Kidney (tissue), 14 donors: ENCODE results near the gene MEF2B. TPM values are rescaled to one million over a fixed set of nuclear protein-coding genes. Genes with fewer than 3 reads are reported as not detected.

Source experiments
- DNase-seq, 5 donors: peaks; one replicate each; pipeline ENCODE4 v3.0.0-alpha.2; 2013 to 2020
- FAIRE-seq: peaks from 2 replicates; lab custom pipeline; 2012; peaks lifted over from hg19 to GRCh38; lab: Jason Lieb, UNC
- H3K27ac ChIP-seq, 2 donors: one replicate each; pipeline ENCODE4 v1.7.0; 2013; ENCODE audit warnings: low read depth in 2 of 2, low read length in 2 of 2, inconsistent platforms in 1 of 2
- H3K27me3 ChIP-seq: one replicate; pipeline ENCODE4 v1.7.1; 2013; ENCODE audit warnings: low read length, inconsistent platforms; ENCODE audit not compliant: control insufficient read depth, insufficient read depth
- H3K36me3 ChIP-seq, 3 donors: one replicate each; pipeline versions ENCODE4 v1.7.0 to v1.7.1; 2013; ENCODE audit warnings: low read length in 3 of 3, control low read depth in 1 of 3, inconsistent platforms in 1 of 3; ENCODE audit not compliant: insufficient read depth in 3 of 3, control insufficient read depth in 2 of 3
- H3K4me1 ChIP-seq, 3 donors: one replicate each; pipeline versions ENCODE4 v1.7.0 to v1.7.1; 2013; ENCODE audit warnings: low read length in 3 of 3, inconsistent platforms in 1 of 3, low read depth in 1 of 3; ENCODE audit not compliant: control insufficient read depth in 2 of 3, insufficient read depth in 2 of 3
- H3K4me3 ChIP-seq, 3 donors: one replicate each; pipeline versions ENCODE4 v1.7.0 to v1.8.1; 2013; ENCODE audit warnings: low read length in 3 of 3, control low read depth in 1 of 3, inconsistent platforms in 1 of 3
- H3K9ac ChIP-seq, 3 donors: one replicate each; pipeline versions ENCODE4 v1.7.0 to v1.7.1; 2013; ENCODE audit warnings: low read length in 3 of 3, control low read depth in 1 of 3, inconsistent platforms in 1 of 3
- H3K9me3 ChIP-seq, 3 donors: one replicate each; pipeline versions ENCODE4 v1.7.0 to v1.7.1; 2013; ENCODE audit warnings: low read length in 3 of 3, control low read depth in 1 of 3, inconsistent platforms in 1 of 3; ENCODE audit not compliant: control insufficient read depth in 2 of 3, insufficient read depth in 1 of 3
- intact Hi-C: fragments of 100-400 bp; cut with DNase I; formaldehyde crosslinking; loops from one replicate; pipeline ENCODE4 v1.11.1; 2022
- polyA plus RNA-seq: library from polyadenylated mRNA; stranded (reverse); fragments of 350-450 nt; fragmentation: Illumina TruSeq; extraction: RNeasy Lipid Tissue Mini Kit (QIAGEN cat#74804); gene quantifications from one replicate; pipeline ENCODE4 v1.2.3, GENCODE V29; 2014; ENCODE audit warnings: low read depth, low replicate concordance; ENCODE audit not compliant: insufficient read depth
- total RNA-seq: library from RNA; stranded (reverse); fragmentation: NEBNext Ultra II Directional; extraction: Animal tissue kit (Norgen Biotek cat#: 25700); gene quantifications from one replicate; pipeline ENCODE4 v1.2.1, GENCODE V29; 2021
- TF ChIP-seq, protein P1 (sequence below): IDR thresholded peaks from 3 replicates; pipeline ENCODE4 v1.5.1; 2012; ENCODE audit warnings: mild to moderate bottlenecking, moderate library complexity, borderline replicate concordance; ENCODE audit not compliant: insufficient read depth; ENCODE audit errors: extremely low read depth
- donor health status: control.
- donor health status: control.
- donor health status: control.
- donor health status: control.
- donor health status: control.
- donor health status: DM: yes; HTN: yes; CAD: no.
- donor health status: Normal renal cell carcinoma (clear cell type).

Gene MEF2B
- total and polyA plus RNA-seq, 2 donors from 2014 or later = 0.47 to 3.4 TPM

DNA sequence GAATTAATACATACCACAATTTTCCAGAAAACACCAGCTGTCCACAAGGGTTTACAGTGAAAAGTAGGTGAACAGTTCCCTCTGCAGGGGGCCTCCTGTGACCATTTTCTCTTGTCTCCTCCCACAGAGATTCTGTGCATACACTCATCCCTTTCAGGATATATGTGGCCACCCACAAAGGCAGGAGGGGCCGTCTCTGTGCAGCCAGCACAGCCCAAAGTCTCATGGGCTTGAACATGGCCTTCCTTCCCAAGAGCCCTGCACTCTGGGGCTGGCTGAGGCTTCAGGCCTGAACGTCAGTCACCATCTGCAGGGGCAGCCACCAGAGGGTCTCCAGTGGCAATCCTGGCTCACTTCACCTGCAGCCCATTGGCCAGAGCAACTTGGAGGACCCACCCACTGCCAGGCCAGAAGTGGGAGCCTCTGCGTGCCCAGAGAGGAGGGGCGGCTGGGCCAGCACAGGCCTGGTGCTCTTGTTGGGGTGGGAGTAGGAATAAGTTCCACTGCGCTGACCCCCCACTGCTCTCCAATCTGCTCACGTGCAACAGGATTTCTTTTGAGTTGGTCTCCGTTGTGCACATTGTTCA is 56.9 kb downstream of the MEF2B start:
- intact Hi-C loops = no loop called here
- no peak for FAIRE-seq

DNA sequence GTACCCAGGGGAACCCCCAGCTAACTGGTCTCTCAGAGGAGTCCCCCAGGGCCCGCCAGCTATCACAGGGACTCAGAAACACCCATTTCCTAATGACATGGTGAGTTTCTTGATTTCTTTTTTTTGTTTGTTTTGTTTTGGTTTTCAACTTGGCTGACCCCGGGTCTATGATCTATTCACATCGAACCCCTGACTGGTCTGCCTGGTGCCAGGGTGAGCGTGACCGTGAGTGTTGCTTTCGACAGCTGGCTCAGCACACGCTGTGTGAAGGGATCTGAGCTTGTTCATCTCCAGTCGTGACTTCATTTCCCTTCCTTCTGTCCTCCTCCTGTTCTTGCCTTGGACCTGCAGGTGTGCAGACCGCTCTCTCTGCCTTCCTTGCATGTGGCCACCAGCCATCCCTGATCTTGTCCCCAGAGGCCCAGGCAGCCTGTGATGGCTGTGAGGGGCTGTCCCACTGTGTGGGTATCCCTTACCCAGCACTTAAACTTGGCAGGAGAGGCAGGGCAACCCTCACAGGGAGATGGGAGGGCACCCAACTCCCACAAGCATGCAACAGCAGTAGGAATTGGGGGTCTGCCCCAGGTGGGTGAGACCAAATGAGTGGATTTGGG is 58.0 kb downstream of the MEF2B start:
- no peak for FAIRE-seq
- H3K27me3 ChIP-seq = no peaks in the 10 kb centered on the region
- TF ChIP-seq, protein P1, sequence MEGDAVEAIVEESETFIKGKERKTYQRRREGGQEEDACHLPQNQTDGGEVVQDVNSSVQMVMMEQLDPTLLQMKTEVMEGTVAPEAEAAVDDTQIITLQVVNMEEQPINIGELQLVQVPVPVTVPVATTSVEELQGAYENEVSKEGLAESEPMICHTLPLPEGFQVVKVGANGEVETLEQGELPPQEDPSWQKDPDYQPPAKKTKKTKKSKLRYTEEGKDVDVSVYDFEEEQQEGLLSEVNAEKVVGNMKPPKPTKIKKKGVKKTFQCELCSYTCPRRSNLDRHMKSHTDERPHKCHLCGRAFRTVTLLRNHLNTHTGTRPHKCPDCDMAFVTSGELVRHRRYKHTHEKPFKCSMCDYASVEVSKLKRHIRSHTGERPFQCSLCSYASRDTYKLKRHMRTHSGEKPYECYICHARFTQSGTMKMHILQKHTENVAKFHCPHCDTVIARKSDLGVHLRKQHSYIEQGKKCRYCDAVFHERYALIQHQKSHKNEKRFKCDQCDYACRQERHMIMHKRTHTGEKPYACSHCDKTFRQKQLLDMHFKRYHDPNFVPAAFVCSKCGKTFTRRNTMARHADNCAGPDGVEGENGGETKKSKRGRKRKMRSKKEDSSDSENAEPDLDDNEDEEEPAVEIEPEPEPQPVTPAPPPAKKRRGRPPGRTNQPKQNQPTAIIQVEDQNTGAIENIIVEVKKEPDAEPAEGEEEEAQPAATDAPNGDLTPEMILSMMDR = no peak
- H3K36me3 ChIP-seq = peaks cover 0 to 4% (median 0%) of the 10 kb centered on the region in 3 donors
- H3K9me3 ChIP-seq = no peaks in the 10 kb centered on the region
- no peak for DNase-seq
- H3K9ac ChIP-seq = no peak overlapping the region
- intact Hi-C loops = no loop called here
- peak overlapping the region in 1 of 2 donors; percentile 7 for H3K27ac ChIP-seq
- H3K4me1 ChIP-seq = peaks cover 0 to 3% (median 2%) of the 10 kb centered on the region in 3 donors
- no peak overlapping the region for H3K4me3 ChIP-seq

More for the DNA sequence above, 56.9 kb downstream of the MEF2B start:
- no peak overlapping the region for H3K4me3 ChIP-seq
- peak in 4 of 5 donors; percentile 66 to 77 (median 73) for DNase-seq
- TF ChIP-seq, protein P1 = no peak
- H3K27me3 ChIP-seq = no peaks in the 10 kb centered on the region
- H3K36me3 ChIP-seq = peaks cover 0 to under 1% (median 0%) of the 10 kb centered on the region in 3 donors
- H3K27ac ChIP-seq = no peak overlapping the region
- no peak overlapping the region for H3K9ac ChIP-seq
- H3K4me1 ChIP-seq = peaks cover 0 to 3% (median 2%) of the 10 kb centered on the region in 3 donors
- H3K9me3 ChIP-seq = no peaks in the 10 kb centered on the region

DNA sequence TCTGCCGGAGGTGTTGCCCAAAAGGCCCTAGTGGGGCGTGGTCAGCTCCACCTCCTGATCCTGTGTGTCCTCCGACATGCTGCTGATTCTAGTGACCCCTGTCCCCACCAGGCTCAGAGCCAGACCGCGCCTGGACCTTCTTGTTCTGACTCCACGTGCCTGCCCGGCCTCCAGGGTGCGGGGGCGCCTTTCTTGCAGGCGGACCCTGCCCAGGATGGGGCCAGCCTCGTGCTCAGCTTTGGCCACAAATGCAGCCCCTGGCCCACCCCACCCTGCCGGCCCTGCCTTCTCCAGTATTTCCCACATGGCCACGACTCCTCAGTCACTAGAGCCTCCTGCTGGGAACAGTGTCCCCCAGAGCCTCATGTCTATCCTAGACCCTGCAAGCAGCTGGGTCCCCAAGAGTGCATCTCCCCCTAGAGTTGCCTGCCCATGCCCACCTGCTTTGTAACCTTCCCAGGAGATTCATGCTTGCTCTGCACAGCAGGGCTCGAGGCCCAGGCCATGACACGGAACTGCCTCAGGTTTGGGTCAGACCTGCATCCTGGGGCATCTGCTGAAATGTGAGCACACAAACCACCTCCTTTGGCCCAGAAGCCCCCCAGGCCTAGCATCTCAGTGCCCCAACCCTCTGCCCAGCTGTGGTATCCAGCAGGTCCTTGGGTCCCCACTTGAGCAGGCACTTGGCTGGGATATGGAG is 58.8 kb downstream of the MEF2B start:
- H3K9ac ChIP-seq = no peak overlapping the region
- H3K27ac ChIP-seq = peak overlapping the region; percentile 37 to 80
- H3K27me3 ChIP-seq = no peaks in the 10 kb centered on the region
- no peak overlapping the region for H3K4me3 ChIP-seq
- DNase-seq (peak in 1 of 5 donors; percentile 28), FAIRE-seq (no peak)
- peaks cover 0 to 3% (median 2%) of the 10 kb centered on the region in 3 donors for H3K4me1 ChIP-seq
- H3K36me3 ChIP-seq = peaks cover 0 to 4% (median 0%) of the 10 kb centered on the region in 3 donors
- intact Hi-C loops = no loop called here
- TF ChIP-seq, protein P1 = no peak
- H3K9me3 ChIP-seq = no peaks in the 10 kb centered on the region
